MM.1S (cell line): ENCODE results near the gene PIP4K2A.
"Not testable (repeated sequence)": the region's sequence is repeated elsewhere in the genome, so short reads cannot be mapped to it uniquely, and the experiment has no call there.

ENCODE experiments used
- DNase-seq: peaks from one replicate; pipeline ENCODE4 v3.0.0-alpha.2; 2015
- H2AFZ ChIP-seq: fragments of 300-600 bp; sonication (generic); 2 replicates; pipeline ENCODE4 v1.6.0; 2016; ENCODE audit warnings: antibody characterized with exemption, low read length
- H3F3A ChIP-seq: fragments of 300-600 bp; sonication (generic); 2 replicates; pipeline ENCODE4 v1.6.1; 2016; ENCODE audit warnings: mild to moderate bottlenecking, antibody characterized with exemption, low read length, moderate library complexity, mixed read lengths; ENCODE audit not compliant: insufficient read depth
- H3K27ac ChIP-seq: fragments of 300-600 bp; sonication (generic); 2 replicates; pipeline ENCODE4 v1.5.1; 2016; ENCODE audit warnings: mild to moderate bottlenecking, low read length
- H3K27me3 ChIP-seq: fragments of 300-600 bp; sonication (generic); replicated peaks from 2 replicates; pipeline ENCODE4 v1.6.0; 2016; ENCODE audit warnings: low read length; ENCODE audit not compliant: insufficient read depth
- H3K36me3 ChIP-seq: fragments of 300-600 bp; sonication (generic); replicated peaks from 2 replicates; pipeline ENCODE4 v1.6.1; 2016; ENCODE audit warnings: mild to moderate bottlenecking, low read length, mixed read lengths; ENCODE audit not compliant: insufficient read depth
- H3K4me1 ChIP-seq: fragments of 300-600 bp; sonication (generic); 2 replicates; pipeline ENCODE4 v1.6.1; 2016; ENCODE audit warnings: low read length, mixed read lengths
- H3K4me2 ChIP-seq: fragments of 300-600 bp; sonication (generic); 2 replicates; pipeline ENCODE4 v1.6.0; 2016; ENCODE audit warnings: low read depth, low read length
- H3K4me3 ChIP-seq: fragments of 300-600 bp; sonication (generic); 2 replicates; pipeline ENCODE4 v1.5.1; 2016; ENCODE audit warnings: low read length, mixed read lengths
- H3K79me2 ChIP-seq: fragments of 300-600 bp; sonication (generic); 2 replicates; pipeline ENCODE4 v1.6.1; 2016; ENCODE audit warnings: mixed run types, low read length, mixed read lengths
- H3K9ac ChIP-seq: fragments of 300-600 bp; sonication (generic); 2 replicates; pipeline ENCODE4 v1.6.1; 2016; ENCODE audit warnings: low read length, mixed read lengths
- H3K9me2 ChIP-seq: fragments of 300-600 bp; sonication (generic); replicated peaks from 2 replicates; pipeline ENCODE4 v1.6.1; 2016; ENCODE audit warnings: mild to moderate bottlenecking, low read length, mixed read lengths; ENCODE audit not compliant: insufficient read depth
- H3K9me3 ChIP-seq: fragments of 300-600 bp; sonication (generic); replicated peaks from 2 replicates; pipeline ENCODE4 v1.6.1; 2016; ENCODE audit warnings: mild to moderate bottlenecking, low read length, mixed read lengths; ENCODE audit not compliant: insufficient read depth
- H4K20me1 ChIP-seq: fragments of 300-600 bp; sonication (generic); 2 replicates; pipeline ENCODE4 v1.6.1; 2016; ENCODE audit warnings: mild to moderate bottlenecking, low read length, moderate library complexity, mixed read lengths; ENCODE audit not compliant: insufficient read depth
- CTCF ChIP-seq: fragments of 300-600 bp; sonication (generic); IDR thresholded peaks from 2 replicates; pipeline ENCODE4 v1.5.1; 2016; ENCODE audit warnings: antibody characterized with exemption, low read length, mixed read lengths
- EZH2 ChIP-seq: fragments of 300-600 bp; sonication (generic); optimal IDR thresholded peaks from 2 replicates; pipeline ENCODE3; 2017; ENCODE audit warnings: low read depth, mild to moderate bottlenecking, antibody characterized with exemption, low read length, mixed read lengths
- EZH2phosphoT487 ChIP-seq: fragments of 300-600 bp; sonication (generic); IDR thresholded peaks from 2 replicates; pipeline ENCODE4 v1.6.1; 2018; ENCODE audit warnings: antibody characterized with exemption, low read length

The PIP4K2A gene

GRCh38 chr10:22518167-22518724 lies 196.1 kb downstream of the PIP4K2A start:
- H3K4me3 ChIP-seq: no peak overlapping the region
- H3F3A ChIP-seq: no peaks in the 10 kb centered on the region
- TF ChIP-seq CTCF: no peak
- no peak for TF ChIP-seq EZH2phosphoT487
- TF ChIP-seq EZH2: no peak
- H2AFZ ChIP-seq: no peak overlapping the region
- no peaks in the 10 kb centered on the region for H3K4me1 ChIP-seq
- H3K9ac ChIP-seq: no peak overlapping the region
- H3K27ac ChIP-seq: no peak overlapping the region
- no peaks in the 10 kb centered on the region for H3K36me3 ChIP-seq
- H3K79me2 ChIP-seq: no peaks in the 10 kb centered on the region
- no peaks in the 10 kb centered on the region for H3K9me2 ChIP-seq
- H3K9me3 ChIP-seq: no peaks in the 10 kb centered on the region
- no peaks in the 10 kb centered on the region for H4K20me1 ChIP-seq
- H3K27me3 ChIP-seq: no peaks in the 10 kb centered on the region
- H3K4me2 ChIP-seq: no peak overlapping the region
- no peak for DNase-seq

GRCh38 chr10:22515009-22515408 lies 199.4 kb downstream of the PIP4K2A start:
- Histone ChIP-seq H3K9ac (no peak overlapping the region), H2AFZ (no peak overlapping the region), H3K27ac (no peak overlapping the region), H3K27me3 (no peaks in the 10 kb centered on the region), H3K4me2 (no peak overlapping the region), H3F3A (no peaks in the 10 kb centered on the region), H4K20me1 (no peaks in the 10 kb centered on the region), H3K9me3 (no peaks in the 10 kb centered on the region), H3K9me2 (no peaks in the 10 kb centered on the region), H3K79me2 (no peaks in the 10 kb centered on the region), H3K4me3 (no peak overlapping the region), H3K4me1 (no peaks in the 10 kb centered on the region), H3K36me3 (no peaks in the 10 kb centered on the region)
- no peak for DNase-seq
- TF ChIP-seq EZH2 (no peak), EZH2phosphoT487 (no peak), CTCF (no peak)

- H3K27me3 ChIP-seq, DNase-seq, H3K79me2 ChIP-seq, H3K4me1 ChIP-seq, H3K9me2 ChIP-seq, H3K4me3 ChIP-seq, H4K20me1 ChIP-seq, H2AFZ ChIP-seq, H3K4me2 ChIP-seq, H3F3A ChIP-seq, H3K9ac ChIP-seq, H3K36me3 ChIP-seq, H3K9me3 ChIP-seq, H3K27ac ChIP-seq: not testable (repeated sequence)
These were observed 200.0 kb downstream of the PIP4K2A start for GRCh38 chr10:22514414-22514758.

GRCh38 chr10:22513483-22514413 lies 200.6 kb downstream of the PIP4K2A start:
- not testable (repeated sequence) for H3K9me2 ChIP-seq, H3F3A ChIP-seq, H3K4me3 ChIP-seq, H3K27ac ChIP-seq, H3K79me2 ChIP-seq, H3K4me2 ChIP-seq, H3K27me3 ChIP-seq, DNase-seq, H4K20me1 ChIP-seq, H3K9ac ChIP-seq, H2AFZ ChIP-seq, H3K36me3 ChIP-seq, H3K9me3 ChIP-seq, H3K4me1 ChIP-seq

GRCh38 chr10:22512015-22512414 lies 202.4 kb downstream of the PIP4K2A start:
- H3K27me3 ChIP-seq, H3K4me2 ChIP-seq, H2AFZ ChIP-seq, H3K9me3 ChIP-seq, H3K27ac ChIP-seq, H3K79me2 ChIP-seq, H3K9ac ChIP-seq, H3K9me2 ChIP-seq, H4K20me1 ChIP-seq, H3F3A ChIP-seq, H3K4me3 ChIP-seq, H3K36me3 ChIP-seq, H3K4me1 ChIP-seq, DNase-seq: not testable (repeated sequence)

- not testable (repeated sequence) for H3F3A ChIP-seq, H2AFZ ChIP-seq, H3K27me3 ChIP-seq, H3K36me3 ChIP-seq, H3K4me3 ChIP-seq, H3K79me2 ChIP-seq, H3K9me2 ChIP-seq, H3K9me3 ChIP-seq, DNase-seq, H3K4me2 ChIP-seq, H3K4me1 ChIP-seq, H3K27ac ChIP-seq, H3K9ac ChIP-seq, H4K20me1 ChIP-seq
These were observed 206.2 kb downstream of the PIP4K2A start for GRCh38 chr10:22508214-22508613.
